Astrocyte (in vitro differentiated cells and primary cell): ENCODE results near the gene BTBD8. TPM values are rescaled to one million over a fixed set of nuclear protein-coding genes. Genes with fewer than 3 reads are reported as not detected.

ENCODE experiments used
- DNase-seq: peaks from one replicate; pipeline ENCODE4 v3.0.0-alpha.2; 2010; ENCODE audit warnings: low read depth
- FAIRE-seq: peaks from 2 replicates; lab custom pipeline; 2011; peaks lifted over from hg19 to GRCh38; lab: Jason Lieb, UNC
- H2AFZ ChIP-seq: 2 replicates; pipeline ENCODE4 v1.6.0; 2012; ENCODE audit warnings: low read depth, low read length, inconsistent platforms
- H3K27ac ChIP-seq: 2 replicates; pipeline ENCODE4 v1.5.1; 2011; ENCODE audit warnings: low read depth, low read length, inconsistent platforms
- H3K27me3 ChIP-seq: 2 replicates; pipeline ENCODE4 v1.6.0; 2011; ENCODE audit warnings: low read length, inconsistent platforms; ENCODE audit not compliant: insufficient read depth
- H3K36me3 ChIP-seq: 2 replicates; pipeline ENCODE4 v1.5.1; 2011; ENCODE audit warnings: low read length, inconsistent platforms; ENCODE audit not compliant: insufficient read depth
- H3K4me1 ChIP-seq: 2 replicates; pipeline ENCODE4 v1.5.1; 2011; ENCODE audit warnings: low read length, inconsistent platforms; ENCODE audit not compliant: insufficient read depth
- H3K4me2 ChIP-seq: 2 replicates; pipeline ENCODE4 v1.6.0; 2012; ENCODE audit warnings: low read length, inconsistent platforms
- H3K4me3 ChIP-seq: 2 replicates; pipeline ENCODE4 v1.5.1; 2011; ENCODE audit warnings: low read depth, mild to moderate bottlenecking, low read length, inconsistent platforms; ENCODE audit not compliant: insufficient read depth
- H3K79me2 ChIP-seq: 2 replicates; pipeline ENCODE4 v1.6.0; 2012; ENCODE audit warnings: mild to moderate bottlenecking, low read length, inconsistent platforms; ENCODE audit not compliant: insufficient read depth
- H3K9ac ChIP-seq: 2 replicates; pipeline ENCODE4 v1.6.0; 2012; ENCODE audit warnings: mild to moderate bottlenecking, low read length, inconsistent platforms
- H3K9me3 ChIP-seq: 2 replicates; pipeline ENCODE4 v1.5.1; 2012; ENCODE audit warnings: low read depth, mild to moderate bottlenecking, low read length, inconsistent platforms; ENCODE audit not compliant: insufficient read depth
- H4K20me1 ChIP-seq: 2 replicates; pipeline ENCODE4 v1.6.0; 2012; ENCODE audit warnings: low read length, inconsistent platforms; ENCODE audit not compliant: insufficient read depth
- H3K27ac Mint-ChIP-seq: one replicate; pipeline ENCODE4 v1.8.0; 2021; ENCODE audit warnings: mild to moderate bottlenecking, mixed read lengths; ENCODE audit not compliant: unreplicated experiment
- H3K27me3 Mint-ChIP-seq: one replicate; pipeline ENCODE4 v1.8.0; 2021; ENCODE audit warnings: low read depth, mixed read lengths; ENCODE audit not compliant: unreplicated experiment
- H3K36me3 Mint-ChIP-seq: one replicate; pipeline ENCODE4 v1.8.0; 2021; ENCODE audit warnings: low read depth, mixed read lengths; ENCODE audit not compliant: unreplicated experiment
- H3K4me1 Mint-ChIP-seq: one replicate; pipeline ENCODE4 v1.8.0; 2021; ENCODE audit warnings: low read depth, mixed read lengths; ENCODE audit not compliant: unreplicated experiment
- H3K4me3 Mint-ChIP-seq: one replicate; pipeline ENCODE4 v1.8.0; 2021; ENCODE audit warnings: mild to moderate bottlenecking, moderate library complexity, mixed read lengths; ENCODE audit not compliant: unreplicated experiment
- H3K9me3 Mint-ChIP-seq: one replicate; pipeline ENCODE4 v1.8.0; 2021; ENCODE audit warnings: mild to moderate bottlenecking, mixed read lengths; ENCODE audit not compliant: unreplicated experiment
- EZH2 ChIP-seq: IDR thresholded peaks from 2 replicates; pipeline ENCODE4 v1.6.1; 2012; ENCODE audit warnings: mild to moderate bottlenecking, low read length, inconsistent platforms; ENCODE audit not compliant: insufficient read depth
- total RNA-seq: library from RNA; stranded (reverse); gene quantifications from 2 replicates; pipeline ENCODE4 v1.2.1, GENCODE V29; 2021
- TF ChIP-seq, protein P1 (sequence below): IDR thresholded peaks from 2 replicates; pipeline ENCODE4 v1.5.1; 2011; ENCODE audit warnings: low read depth, mild to moderate bottlenecking, inconsistent platforms, low read length, moderate library complexity; ENCODE audit not compliant: insufficient read depth

The BTBD8 gene
- total RNA-seq, 1 donor from 2014 or later = 1.8 TPM

DNA sequence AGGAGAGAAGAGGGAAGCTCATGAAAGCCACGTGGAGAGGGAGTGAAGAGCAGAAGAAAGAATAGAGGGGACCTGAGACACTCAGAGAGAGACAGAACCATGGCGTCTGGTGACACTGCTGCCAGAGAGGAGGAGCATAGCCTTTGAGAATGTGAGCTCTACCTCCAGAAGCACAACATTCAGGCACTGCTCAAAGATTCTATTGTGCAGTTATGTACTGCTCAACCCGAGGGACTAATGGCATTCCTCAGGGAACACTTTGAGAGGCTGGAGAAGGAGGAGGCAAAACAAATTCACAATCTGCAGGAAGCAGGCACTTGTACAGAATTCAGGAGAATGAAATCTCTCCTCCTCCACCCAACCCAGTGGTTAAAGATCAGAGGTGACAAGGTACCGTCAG is 45.1 kb downstream of the BTBD8 start:
- TF ChIP-seq, protein P1, sequence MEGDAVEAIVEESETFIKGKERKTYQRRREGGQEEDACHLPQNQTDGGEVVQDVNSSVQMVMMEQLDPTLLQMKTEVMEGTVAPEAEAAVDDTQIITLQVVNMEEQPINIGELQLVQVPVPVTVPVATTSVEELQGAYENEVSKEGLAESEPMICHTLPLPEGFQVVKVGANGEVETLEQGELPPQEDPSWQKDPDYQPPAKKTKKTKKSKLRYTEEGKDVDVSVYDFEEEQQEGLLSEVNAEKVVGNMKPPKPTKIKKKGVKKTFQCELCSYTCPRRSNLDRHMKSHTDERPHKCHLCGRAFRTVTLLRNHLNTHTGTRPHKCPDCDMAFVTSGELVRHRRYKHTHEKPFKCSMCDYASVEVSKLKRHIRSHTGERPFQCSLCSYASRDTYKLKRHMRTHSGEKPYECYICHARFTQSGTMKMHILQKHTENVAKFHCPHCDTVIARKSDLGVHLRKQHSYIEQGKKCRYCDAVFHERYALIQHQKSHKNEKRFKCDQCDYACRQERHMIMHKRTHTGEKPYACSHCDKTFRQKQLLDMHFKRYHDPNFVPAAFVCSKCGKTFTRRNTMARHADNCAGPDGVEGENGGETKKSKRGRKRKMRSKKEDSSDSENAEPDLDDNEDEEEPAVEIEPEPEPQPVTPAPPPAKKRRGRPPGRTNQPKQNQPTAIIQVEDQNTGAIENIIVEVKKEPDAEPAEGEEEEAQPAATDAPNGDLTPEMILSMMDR = no peak
- TF ChIP-seq EZH2 = no peak
- Histone ChIP-seq H2AFZ (no peak overlapping the region), H3K27me3 (no peaks in the 10 kb centered on the region), H4K20me1 (no peaks in the 10 kb centered on the region), H3K79me2 (no peaks in the 10 kb centered on the region), H3K9me3 (no peaks in the 10 kb centered on the region), H3K36me3 (no peaks in the 10 kb centered on the region), H3K9ac (no peak overlapping the region), H3K4me1 (no peaks in the 10 kb centered on the region), H3K4me3 (no peak overlapping the region), H3K27ac (no peak overlapping the region), H3K4me2 (no peak overlapping the region)
- no peak for FAIRE-seq
- no peaks in the 10 kb centered on the region for H3K4me1 Mint-ChIP-seq
- H3K27me3 Mint-ChIP-seq = no peaks in the 10 kb centered on the region
- no peak for DNase-seq
- peaks cover 2% of the 10 kb centered on the region for H3K36me3 Mint-ChIP-seq
- no peak overlapping the region for H3K4me3 Mint-ChIP-seq
- no peak overlapping the region for H3K27ac Mint-ChIP-seq
- no peaks in the 10 kb centered on the region for H3K9me3 Mint-ChIP-seq

DNA sequence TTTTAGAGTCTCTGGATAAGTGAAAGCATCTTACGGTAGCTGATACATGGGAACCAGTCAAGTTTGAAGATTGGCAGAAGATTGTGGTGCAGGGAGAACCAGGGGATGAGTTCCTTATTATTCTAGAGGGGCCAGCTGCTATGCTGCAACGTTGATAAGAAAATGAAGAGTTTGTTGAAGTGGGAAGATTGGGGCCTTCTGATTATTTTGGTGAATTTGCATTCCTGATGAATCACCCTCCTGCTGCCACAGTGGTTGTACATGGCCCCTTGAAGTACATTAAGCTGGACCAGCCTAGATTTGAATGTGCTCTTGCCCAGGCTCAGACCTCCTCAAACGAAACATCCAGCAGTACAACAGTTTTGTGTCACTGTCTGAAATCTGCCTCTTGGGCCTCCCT is 45.9 kb downstream of the BTBD8 start:
- Histone ChIP-seq H3K4me1 (no peaks in the 10 kb centered on the region), H3K9me3 (no peaks in the 10 kb centered on the region), H4K20me1 (no peaks in the 10 kb centered on the region), H3K9ac (no peak overlapping the region), H3K4me2 (no peak overlapping the region), H3K4me3 (no peak overlapping the region), H3K27ac (no peak overlapping the region), H2AFZ (no peak overlapping the region), H3K79me2 (no peaks in the 10 kb centered on the region), H3K36me3 (no peaks in the 10 kb centered on the region), H3K27me3 (no peaks in the 10 kb centered on the region)
- H3K4me1 Mint-ChIP-seq = no peaks in the 10 kb centered on the region
- H3K27me3 Mint-ChIP-seq = no peaks in the 10 kb centered on the region
- FAIRE-seq = no peak
- DNase-seq = no peak
- TF ChIP-seq, protein P1 = no peak
- no peak for TF ChIP-seq EZH2
- no peaks in the 10 kb centered on the region for H3K9me3 Mint-ChIP-seq
- no peak overlapping the region for H3K4me3 Mint-ChIP-seq
- peaks cover 2% of the 10 kb centered on the region for H3K36me3 Mint-ChIP-seq
- no peak overlapping the region for H3K27ac Mint-ChIP-seq

GRCh38 chr1:92134331-92134730 is 54.2 kb downstream of the BTBD8 start:
- Histone ChIP-seq H3K36me3 (no peaks in the 10 kb centered on the region), H3K79me2 (no peaks in the 10 kb centered on the region), H2AFZ (no peak overlapping the region), H3K9ac (no peak overlapping the region), H4K20me1 (no peaks in the 10 kb centered on the region), H3K4me2 (no peak overlapping the region), H3K4me1 (no peaks in the 10 kb centered on the region), H3K4me3 (no peak overlapping the region), H3K27me3 (no peaks in the 10 kb centered on the region), H3K27ac (no peak overlapping the region), H3K9me3 (no peaks in the 10 kb centered on the region)
- H3K4me3 Mint-ChIP-seq = no peak overlapping the region
- no peak overlapping the region for H3K27ac Mint-ChIP-seq
- H3K4me1 Mint-ChIP-seq = peaks cover 3% of the 10 kb centered on the region
- H3K27me3 Mint-ChIP-seq = no peaks in the 10 kb centered on the region
- FAIRE-seq (no peak), DNase-seq (no peak)
- TF ChIP-seq, protein P1 = no peak
- no peak for TF ChIP-seq EZH2
- H3K36me3 Mint-ChIP-seq = peaks cover 4% of the 10 kb centered on the region
- no peaks in the 10 kb centered on the region for H3K9me3 Mint-ChIP-seq
